ENCODE measurements around the gene RBMS3. TPM values are rescaled to one million over a fixed set of nuclear protein-coding genes. Genes with fewer than 3 reads are reported as not detected.
"Not testable (repeated sequence)": the region's sequence is repeated elsewhere in the genome, so short reads cannot be mapped to it uniquely, and the experiment has no call there.

The RBMS3 gene
- total RNA-seq, 1 experiment from 2014 or later: 1.3 TPM

DNA sequence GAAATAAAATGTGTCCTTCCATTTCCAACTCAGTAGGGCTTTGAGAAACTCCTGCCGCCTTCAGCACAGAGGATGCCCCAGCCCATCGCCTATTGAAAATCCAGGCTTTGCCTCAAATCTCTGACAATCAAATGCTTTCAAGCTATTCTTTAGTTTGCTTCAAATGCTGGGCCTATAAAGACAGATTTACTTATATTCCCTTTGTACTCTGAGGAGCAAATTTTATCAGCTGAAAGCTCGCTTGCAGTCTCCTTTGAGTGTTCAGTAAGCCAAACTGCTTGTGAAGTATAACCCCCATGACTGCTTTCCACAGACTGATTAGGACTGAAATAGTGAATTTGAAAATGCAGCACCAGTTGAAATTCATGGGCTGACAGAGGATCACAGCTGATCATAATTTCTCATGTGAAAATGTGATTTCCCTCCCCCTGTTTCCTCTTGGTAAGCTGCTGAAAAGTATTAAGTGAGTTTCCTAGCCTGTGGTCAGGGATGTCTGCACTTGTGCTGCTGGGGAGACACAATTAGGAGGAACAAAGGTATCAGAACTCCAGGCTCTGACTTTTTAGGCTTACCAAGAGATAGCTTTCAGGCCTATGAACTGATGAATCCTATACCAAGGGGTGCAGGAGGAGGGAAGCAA lies 762.2 kb downstream of the RBMS3 start:
- Mint-ChIP-seq H3K27me3 (ENCODE audit: unreplicated experiment) (no peaks in the 10 kb centered on the region), H3K27ac (ENCODE audit: unreplicated experiment) (no peak overlapping the region), H3K4me1 (ENCODE audit: low read depth, unreplicated experiment) (no peaks in the 10 kb centered on the region), H3K36me3 (ENCODE audit: insufficient read depth, unreplicated experiment) (no peaks in the 10 kb centered on the region), H3K4me3 (ENCODE audit: low read depth, unreplicated experiment) (no peak overlapping the region), H3K9me3 (ENCODE audit: low read depth, unreplicated experiment) (no peaks in the 10 kb centered on the region)
- no TSS peak for BruUV-seq (replicated peaks)
- DNase-seq: no peak
- CTCF ChIA-PET: interaction anchor here (0.7 to 1.5 kb wide), 4 partner anchors 56 to 691 kb away, joined by 3 to 33 read pairs (median 6); no protein-coding TSS in a partner anchor
- intact Hi-C loops (cut with micrococcal nuclease; ENCODE audit: unreplicated experiment): loop anchor here (1.0 to 5.0 kb wide), 6 partner anchors 54 to 1090 kb away; no protein-coding TSS in a partner anchor
- TF ChIP-seq, protein P1, sequence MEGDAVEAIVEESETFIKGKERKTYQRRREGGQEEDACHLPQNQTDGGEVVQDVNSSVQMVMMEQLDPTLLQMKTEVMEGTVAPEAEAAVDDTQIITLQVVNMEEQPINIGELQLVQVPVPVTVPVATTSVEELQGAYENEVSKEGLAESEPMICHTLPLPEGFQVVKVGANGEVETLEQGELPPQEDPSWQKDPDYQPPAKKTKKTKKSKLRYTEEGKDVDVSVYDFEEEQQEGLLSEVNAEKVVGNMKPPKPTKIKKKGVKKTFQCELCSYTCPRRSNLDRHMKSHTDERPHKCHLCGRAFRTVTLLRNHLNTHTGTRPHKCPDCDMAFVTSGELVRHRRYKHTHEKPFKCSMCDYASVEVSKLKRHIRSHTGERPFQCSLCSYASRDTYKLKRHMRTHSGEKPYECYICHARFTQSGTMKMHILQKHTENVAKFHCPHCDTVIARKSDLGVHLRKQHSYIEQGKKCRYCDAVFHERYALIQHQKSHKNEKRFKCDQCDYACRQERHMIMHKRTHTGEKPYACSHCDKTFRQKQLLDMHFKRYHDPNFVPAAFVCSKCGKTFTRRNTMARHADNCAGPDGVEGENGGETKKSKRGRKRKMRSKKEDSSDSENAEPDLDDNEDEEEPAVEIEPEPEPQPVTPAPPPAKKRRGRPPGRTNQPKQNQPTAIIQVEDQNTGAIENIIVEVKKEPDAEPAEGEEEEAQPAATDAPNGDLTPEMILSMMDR (IDR thresholded peaks at IDR 0.05; ENCODE audit: unreplicated experiment): no peak

DNA sequence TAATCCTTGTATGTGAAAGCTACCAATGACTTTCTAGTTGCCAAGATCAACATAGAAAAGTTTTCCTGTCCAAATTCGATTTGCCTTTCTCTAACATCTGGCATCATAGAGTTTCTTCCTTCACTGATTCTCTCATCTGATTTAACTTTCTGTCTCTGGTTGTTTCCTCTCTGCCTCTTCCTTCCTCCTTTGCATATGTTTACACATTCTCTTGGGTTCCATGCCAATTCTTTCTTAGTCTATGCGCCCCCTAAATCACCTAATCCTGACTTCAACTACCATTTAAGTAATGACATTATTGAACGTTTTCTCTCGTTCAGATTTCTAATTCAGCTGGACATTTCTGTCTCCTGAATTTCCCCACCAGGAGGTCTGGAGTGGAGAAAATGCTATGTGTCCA lies 763.6 kb downstream of the RBMS3 start:
- BruUV-seq (replicated peaks): no TSS peak
- no peaks in the 10 kb centered on the region for H3K36me3 Mint-ChIP-seq (ENCODE audit: insufficient read depth, unreplicated experiment)
- DNase-seq: no peak
- H3K4me3 Mint-ChIP-seq (ENCODE audit: low read depth, unreplicated experiment): no peak overlapping the region
- CTCF ChIA-PET: no interaction called here
- H3K4me1 Mint-ChIP-seq (ENCODE audit: low read depth, unreplicated experiment): no peaks in the 10 kb centered on the region
- intact Hi-C loops (cut with micrococcal nuclease; ENCODE audit: unreplicated experiment): loop anchor here (5.0 kb wide), 2 partner anchors 53 to 648 kb away; no protein-coding TSS in a partner anchor
- TF ChIP-seq, protein P1 (IDR thresholded peaks at IDR 0.05; ENCODE audit: unreplicated experiment): no peak
- no peaks in the 10 kb centered on the region for H3K27me3 Mint-ChIP-seq (ENCODE audit: unreplicated experiment)
- no peak overlapping the region for H3K27ac Mint-ChIP-seq (ENCODE audit: unreplicated experiment)
- no peaks in the 10 kb centered on the region for H3K9me3 Mint-ChIP-seq (ENCODE audit: low read depth, unreplicated experiment)

GRCh38 chr3:30048431-30048830 lies 767.6 kb downstream of the RBMS3 start:
- DNase-seq: no peak
- Mint-ChIP-seq H3K4me1 (ENCODE audit: low read depth, unreplicated experiment) (no peaks in the 10 kb centered on the region), H3K27me3 (ENCODE audit: unreplicated experiment) (no peaks in the 10 kb centered on the region), H3K9me3 (ENCODE audit: low read depth, unreplicated experiment) (peaks cover 3% of the 10 kb centered on the region), H3K4me3 (ENCODE audit: low read depth, unreplicated experiment) (no peak overlapping the region), H3K36me3 (ENCODE audit: insufficient read depth, unreplicated experiment) (no peaks in the 10 kb centered on the region), H3K27ac (ENCODE audit: unreplicated experiment) (no peak overlapping the region)
- TF ChIP-seq, protein P1 (IDR thresholded peaks at IDR 0.05; ENCODE audit: unreplicated experiment): no peak
- no TSS peak for BruUV-seq (replicated peaks)
- intact Hi-C loops (cut with micrococcal nuclease; ENCODE audit: unreplicated experiment): no loop called here
- CTCF ChIA-PET: no interaction called here

- intact Hi-C loops (cut with micrococcal nuclease; ENCODE audit: unreplicated experiment); H3K36me3 Mint-ChIP-seq (ENCODE audit: insufficient read depth, unreplicated experiment); DNase-seq; BruUV-seq (replicated peaks); H3K4me3 Mint-ChIP-seq (ENCODE audit: low read depth, unreplicated experiment); H3K9me3 Mint-ChIP-seq (ENCODE audit: low read depth, unreplicated experiment); H3K27me3 Mint-ChIP-seq (ENCODE audit: unreplicated experiment); CTCF ChIA-PET; H3K4me1 Mint-ChIP-seq (ENCODE audit: low read depth, unreplicated experiment); H3K27ac Mint-ChIP-seq (ENCODE audit: unreplicated experiment): not testable (repeated sequence)
Measured at GRCh38 chr3:30050116-30050515, 769.2 kb downstream of the RBMS3 start.

- no peaks in the 10 kb centered on the region for H3K36me3 Mint-ChIP-seq (ENCODE audit: insufficient read depth, unreplicated experiment)
- TF ChIP-seq, protein P1 (IDR thresholded peaks at IDR 0.05; ENCODE audit: unreplicated experiment): no peak
- H3K4me1 Mint-ChIP-seq (ENCODE audit: low read depth, unreplicated experiment): no peaks in the 10 kb centered on the region
- no peak overlapping the region for H3K4me3 Mint-ChIP-seq (ENCODE audit: low read depth, unreplicated experiment)
- H3K27me3 Mint-ChIP-seq (ENCODE audit: unreplicated experiment): no peaks in the 10 kb centered on the region
- intact Hi-C loops (cut with micrococcal nuclease; ENCODE audit: unreplicated experiment): no loop called here
- CTCF ChIA-PET: no interaction called here
- H3K27ac Mint-ChIP-seq (ENCODE audit: unreplicated experiment): no peak overlapping the region
- no TSS peak for BruUV-seq (replicated peaks)
- H3K9me3 Mint-ChIP-seq (ENCODE audit: low read depth, unreplicated experiment): peaks cover 2% of the 10 kb centered on the region
- no peak for DNase-seq
Measured at GRCh38 chr3:30059240-30059639, 778.4 kb downstream of the RBMS3 start.
